HG02852 (cell line): ENCODE data around the gene DHX40.
"Not testable (repeated sequence)": the region's sequence is repeated elsewhere in the genome, so short reads cannot be mapped to it uniquely, and the experiment has no call there.

ENCODE experiments used
- ATAC-seq: cut with Tn5 transposase; IDR thresholded peaks from one replicate; pipeline ENCODE4 v1.9.1; 2021; ENCODE audit warnings: mild to moderate bottlenecking, moderate library complexity; ENCODE audit not compliant: unreplicated experiment

DHX40 gene

GRCh38 chr17:59627274-59627673 lies 61.9 kb downstream of the DHX40 start:
- no peak for ATAC-seq

- no peak for ATAC-seq
Measured at GRCh38 chr17:59627770-59628171, 62.4 kb downstream of the DHX40 start.

- ATAC-seq = no peak
Measured at GRCh38 chr17:59629174-59629573, 63.8 kb downstream of the DHX40 start.

GRCh38 chr17:59631276-59631675 lies 65.9 kb downstream of the DHX40 start:
- no peak for ATAC-seq

- ATAC-seq = no peak
Measured at GRCh38 chr17:59632398-59632797, 67.0 kb downstream of the DHX40 start.

- no peak for ATAC-seq
Measured at GRCh38 chr17:59633658-59634359, 68.4 kb downstream of the DHX40 start.

GRCh38 chr17:59634632-59635541 lies 69.5 kb downstream of the DHX40 start:
- no peak for ATAC-seq

- no peak for ATAC-seq
Measured at GRCh38 chr17:59637611-59638310, 72.4 kb downstream of the DHX40 start.

GRCh38 chr17:59638553-59638952 lies 73.1 kb downstream of the DHX40 start:
- ATAC-seq = no peak

- ATAC-seq = peak; percentile 97
Measured at GRCh38 chr17:59641799-59642484, 76.5 kb downstream of the DHX40 start.

- ATAC-seq = no peak
Measured at GRCh38 chr17:59642565-59642964, 77.2 kb downstream of the DHX40 start.

- ATAC-seq = no peak
Measured at GRCh38 chr17:59643159-59644140, 78.0 kb downstream of the DHX40 start.

- no peak for ATAC-seq
Measured at GRCh38 chr17:59647288-59647687, 81.9 kb downstream of the DHX40 start.

GRCh38 chr17:59649886-59650285 lies 84.5 kb downstream of the DHX40 start:
- no peak for ATAC-seq

- ATAC-seq = no peak
Measured at GRCh38 chr17:59650642-59651041, 85.2 kb downstream of the DHX40 start.

GRCh38 chr17:59651346-59651745 lies 85.9 kb downstream of the DHX40 start:
- no peak for ATAC-seq

GRCh38 chr17:59652119-59652518 lies 86.7 kb downstream of the DHX40 start:
- ATAC-seq = no peak

- not testable (repeated sequence) for ATAC-seq
Measured at GRCh38 chr17:59656624-59657023, 91.2 kb downstream of the DHX40 start.
